Measurements from ENCODE around the gene CCDC127.

The CCDC127 gene

DNA sequence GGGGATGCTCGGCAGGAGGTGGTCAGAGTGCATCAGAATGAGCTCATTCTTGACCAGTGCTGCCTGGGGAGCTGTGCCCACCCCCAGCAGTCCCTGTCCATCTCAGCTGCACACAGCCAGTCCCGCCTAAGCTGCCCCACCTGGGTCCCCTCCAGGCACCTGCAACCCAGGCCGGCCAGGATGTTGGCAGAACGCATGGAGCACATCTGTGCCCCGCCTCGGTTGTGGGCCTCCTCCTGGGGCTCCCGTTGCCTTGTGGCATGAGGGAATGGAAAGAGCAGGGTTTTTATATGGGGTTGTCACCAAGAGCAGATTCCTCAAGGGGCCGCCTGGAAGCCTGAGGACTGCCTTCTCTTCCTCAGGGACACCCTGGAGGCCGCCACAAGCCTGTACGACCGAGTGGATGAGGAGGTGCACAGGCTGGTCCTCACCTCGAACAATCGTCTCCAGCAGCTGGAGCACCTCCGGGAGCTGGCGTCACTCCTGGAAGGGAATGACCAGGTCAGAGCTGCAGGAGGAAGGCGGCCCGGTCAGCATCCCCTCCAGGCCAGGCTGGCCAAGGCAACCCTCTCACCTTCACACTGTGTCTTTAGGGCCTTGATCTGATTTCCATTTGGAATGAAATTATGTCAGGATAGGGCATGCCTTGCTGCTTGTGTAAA is 61.4 kb downstream of the CCDC127 start:
- DNase-seq = no peak

DNA sequence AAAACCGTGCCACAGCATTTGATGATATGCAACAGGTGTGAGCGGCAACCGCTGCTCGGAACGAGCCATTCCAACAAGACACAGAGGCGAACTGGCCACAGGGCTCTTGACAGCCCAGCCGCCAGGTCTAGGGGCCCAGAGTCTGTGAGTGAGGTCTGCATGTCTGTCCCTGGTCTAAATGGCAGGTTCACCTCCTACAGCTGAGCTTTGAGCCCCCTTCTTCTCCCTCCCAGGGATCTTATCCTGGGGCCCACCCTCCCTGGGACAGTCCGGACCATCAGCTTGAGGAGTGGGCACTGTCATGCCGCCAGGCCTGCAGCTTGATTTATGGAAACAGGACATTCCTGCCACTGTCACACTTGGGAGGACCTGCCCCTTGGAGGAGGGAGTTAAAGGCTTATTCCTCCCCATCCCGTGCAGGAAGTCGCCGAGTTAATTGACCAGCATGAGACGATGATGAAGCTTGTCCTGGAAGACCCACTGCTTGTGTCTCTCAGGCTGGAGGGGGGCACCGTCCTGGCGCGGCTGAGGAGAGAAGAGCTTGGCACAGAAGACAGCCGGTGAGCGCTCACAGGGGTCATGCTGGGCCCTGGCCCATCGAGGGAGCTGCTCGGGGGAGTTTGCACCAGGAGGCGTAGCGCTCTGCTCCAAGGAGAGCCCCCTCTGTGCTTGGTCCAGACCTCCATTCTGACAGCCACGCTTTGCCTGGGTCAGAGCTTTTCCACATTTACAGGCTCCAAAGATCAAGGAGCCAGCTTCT is 62.1 kb downstream of the CCDC127 start:
- no peak for DNase-seq

DNA sequence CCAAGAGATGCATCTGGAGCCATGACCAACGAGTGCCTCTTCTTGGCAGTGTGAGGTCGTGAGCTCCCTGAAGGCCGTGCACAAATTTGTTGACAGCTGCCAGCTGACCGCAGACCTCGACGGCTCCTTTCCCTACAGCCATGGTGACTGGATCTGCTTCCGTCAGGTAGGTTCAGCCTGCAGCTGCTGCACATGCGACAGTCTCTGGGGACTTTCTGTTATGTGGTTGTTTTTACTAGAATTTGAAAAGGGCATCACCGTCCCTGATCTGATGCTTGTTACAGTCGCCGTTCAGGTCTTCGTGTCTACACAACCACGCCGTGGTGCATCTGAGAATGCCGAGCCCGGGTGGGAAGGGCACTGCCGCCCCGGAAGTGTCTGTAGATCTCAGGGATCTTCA is 63.1 kb downstream of the CCDC127 start:
- DNase-seq = no peak

DNA sequence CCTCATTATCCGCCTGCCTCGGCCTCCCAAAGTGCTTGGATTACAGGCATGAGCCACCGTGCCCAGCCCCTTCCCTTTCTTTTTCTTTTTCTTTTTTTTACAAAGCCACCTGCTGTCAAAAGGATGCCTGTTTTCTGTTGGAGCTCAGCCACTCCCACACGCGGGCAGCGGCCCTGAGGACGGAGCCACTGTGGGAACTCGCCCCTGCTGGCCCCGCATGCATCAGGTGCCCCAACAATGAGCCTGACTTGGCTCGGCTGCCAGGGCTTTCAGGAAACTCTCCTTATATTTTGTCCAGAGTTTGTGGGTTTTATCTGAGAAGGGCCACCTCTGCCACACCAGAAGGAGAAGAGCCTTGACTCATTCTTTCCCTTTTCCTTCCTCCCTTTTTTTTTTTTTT is 63.7 kb downstream of the CCDC127 start:
- DNase-seq = no peak

DNA sequence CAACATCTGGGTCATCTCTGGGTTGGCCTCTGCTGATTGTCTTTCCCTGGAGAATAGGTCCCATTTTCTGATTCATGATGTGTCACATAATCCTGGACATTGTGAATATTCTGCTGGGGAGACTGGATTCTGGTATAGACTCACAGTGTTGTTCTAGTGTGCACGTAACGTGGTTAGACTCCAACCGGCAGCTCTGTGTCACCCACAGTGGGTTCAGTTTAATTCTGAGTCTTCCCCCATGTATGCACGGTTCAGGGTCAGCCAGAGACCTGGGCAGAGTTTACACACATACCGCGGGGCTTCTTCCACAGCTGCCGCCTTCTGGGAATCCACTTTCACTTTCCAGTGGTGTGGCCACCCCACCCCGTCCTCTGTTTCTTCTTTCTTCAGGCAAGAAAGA is 64.7 kb downstream of the CCDC127 start:
- DNase-seq = no peak

DNA sequence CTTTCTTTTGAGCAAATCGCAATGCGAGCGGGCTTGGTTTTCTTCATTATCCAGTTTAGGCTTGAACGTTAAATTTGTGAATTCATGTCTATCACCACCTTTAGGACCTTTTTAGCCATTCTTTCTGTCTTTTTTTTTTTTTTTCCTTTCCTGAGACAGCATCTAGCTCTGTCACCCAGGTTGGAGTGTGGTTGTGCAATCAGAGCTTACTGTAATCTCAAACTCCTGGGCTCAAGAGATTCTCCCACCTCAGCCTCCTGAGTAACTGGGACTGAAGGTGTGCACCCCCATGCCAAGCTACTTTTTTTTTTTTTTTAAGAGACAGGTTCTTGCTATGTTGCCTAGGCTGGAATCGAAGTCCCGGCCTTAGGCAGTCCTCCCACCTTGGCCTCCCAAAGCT is 65.9 kb downstream of the CCDC127 start:
- DNase-seq = no peak

DNA sequence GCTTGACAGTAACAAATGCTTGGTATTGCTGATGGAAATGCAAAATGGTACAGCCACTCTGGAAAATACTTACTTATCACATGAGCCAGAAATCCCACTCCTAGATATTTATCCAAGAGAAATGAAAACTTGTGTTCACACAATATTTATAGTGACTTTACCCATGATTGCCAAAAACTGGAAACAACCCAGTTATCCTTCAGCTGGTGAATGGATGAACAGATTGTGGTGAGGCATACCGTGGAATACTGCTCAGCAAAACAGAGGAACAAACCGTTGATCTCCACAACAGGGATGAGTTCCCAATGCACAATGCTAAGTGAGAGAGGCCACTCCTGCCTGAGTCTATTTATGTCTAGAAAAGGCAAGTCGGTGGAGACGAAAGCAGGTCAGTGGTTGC is 67.2 kb downstream of the CCDC127 start:
- no peak for DNase-seq

DNA sequence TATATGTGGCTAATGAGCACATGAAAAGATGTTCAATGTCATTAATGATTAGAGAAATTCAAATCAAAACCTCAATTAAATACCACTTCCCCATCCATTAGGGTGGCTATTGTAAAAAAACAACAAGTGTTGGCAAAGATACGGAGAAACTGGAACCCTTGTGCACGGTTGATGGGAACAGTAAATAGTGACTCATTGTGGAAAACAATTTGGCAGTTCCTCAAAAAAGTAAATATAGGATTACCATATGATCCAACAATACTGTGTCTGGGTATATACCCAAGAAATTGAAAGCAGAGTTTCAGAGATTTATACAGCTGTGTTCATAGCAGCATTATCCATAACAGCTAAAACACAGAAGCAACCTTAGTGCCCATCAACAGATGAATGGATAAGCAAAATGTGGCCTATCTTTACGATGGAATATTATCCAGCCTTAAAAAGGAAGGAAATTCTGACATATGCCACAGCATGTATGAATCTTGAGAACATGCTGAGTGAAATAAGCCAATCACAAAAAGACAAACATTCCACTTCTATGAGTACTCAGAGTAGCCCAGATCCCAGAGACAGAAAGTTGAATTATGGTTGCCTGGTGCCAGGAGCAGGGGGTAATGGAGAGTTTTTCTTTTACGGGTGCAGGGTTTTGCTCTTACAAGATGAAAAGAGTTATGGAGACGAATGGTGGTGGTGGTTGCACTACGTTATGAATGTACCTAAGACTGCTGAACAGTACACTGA is 68.0 kb downstream of the CCDC127 start:
- DNase-seq = no peak

DNA sequence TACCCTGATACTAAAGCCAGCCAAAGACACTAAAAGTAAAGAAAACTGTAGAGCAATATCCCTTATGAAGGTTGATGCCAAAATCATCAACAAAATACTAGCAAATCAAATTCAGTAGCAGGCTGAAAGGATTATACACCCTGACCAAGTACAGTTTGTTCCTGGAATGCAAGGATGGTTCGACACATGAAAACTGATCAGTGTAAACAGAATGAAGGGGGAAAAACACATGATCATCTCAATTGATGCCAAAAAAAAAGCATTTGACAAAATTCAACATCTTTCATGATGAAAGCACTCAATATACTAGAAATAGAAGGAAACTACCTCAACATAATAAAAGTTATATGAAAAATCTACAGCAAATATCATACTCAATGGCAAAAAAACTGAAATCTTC is 70.2 kb downstream of the CCDC127 start:
- no peak for DNase-seq

Measured in NCI-H1930 (cell line).